K562 (cell line): ENCODE measurements around the gene SMAD5. TPM values are rescaled to one million over a fixed set of nuclear protein-coding genes. Genes with fewer than 3 reads are reported as not detected.

Experiments used
- ATAC-seq: fragments of 200-7000 bp; cut with Tn5 transposase; 3 replicates; pipeline ENCODE4 v1.9.1; 2020; ENCODE audit warnings: moderate library complexity
- BruUV-seq: library from RNA; stranded (reverse); fragments of 400-500 nt; replicated peaks from 2 replicates; lab custom pipeline; 2021; lab: Mats Ljungman, UMichigan
- CTCF ChIA-PET: fragments of 300-600 bp; formaldehyde crosslinking; extraction: SDS; loops from one replicate; lab custom pipeline; 2021; ENCODE audit warnings: low intra/inter-chr PET ratio; lab: Yijun Ruan, JAX
- POLR2A ChIA-PET: fragments of 300-600, 350-650 bp; sonication (Branson Sonifier 250); formaldehyde crosslinking; extraction: SDS; loops from one replicate; lab custom pipeline; 2021; ENCODE audit warnings: antibody characterized with exemption, inconsistent platforms; lab: Yijun Ruan, JAX
- DNase-seq, 4 experiments: peaks; one replicate each; pipeline versions ENCODE4 v3.0.0 to v3.0.0-alpha.2; 2011 to 2018; ENCODE audit warnings: low spot score in 3 of 4, mixed read lengths in 3 of 4; ENCODE audit errors: extremely low read depth in 1 of 4
- FAIRE-seq: peaks from 2 replicates; lab custom pipeline; 2011; peaks lifted over from hg19 to GRCh38; lab: Jason Lieb, UNC
- H2AFZ ChIP-seq: 2 replicates; pipeline ENCODE4 v1.6.0; 2011; ENCODE audit warnings: low read depth, low read length, control low read depth, inconsistent platforms
- H3K27ac ChIP-seq: fragments of 200-600 bp; 3 replicates; pipeline ENCODE4 v1.8.0; 2011; ENCODE audit warnings: low read depth, mild to moderate bottlenecking, control low read depth, inconsistent platforms, low read length, moderate library complexity, mixed read lengths; ENCODE audit errors: extremely low read depth
- H3K27me3 ChIP-seq, 2 experiments: fragments of 300-600 bp in 1 of 2; 2 replicates in 1 of 2; 3 replicates in 1 of 2; pipeline versions ENCODE4 v1.6.0 to v1.8.0; 2011; ENCODE audit warnings: inconsistent platforms in 2 of 2, low read length in 2 of 2, mild to moderate bottlenecking in 1 of 2, mixed read lengths in 1 of 2, moderate library complexity in 1 of 2; ENCODE audit not compliant: control insufficient read depth in 2 of 2, insufficient read depth in 2 of 2
- H3K36me3 ChIP-seq: fragments of 300-600 bp; 3 replicates; pipeline ENCODE4 v1.8.0; 2011; ENCODE audit warnings: mild to moderate bottlenecking, low read length, inconsistent platforms; ENCODE audit not compliant: control insufficient read depth, insufficient read depth
- H3K4me1 ChIP-seq, 2 experiments: fragments of 200-600 bp in 1 of 2; replicated peaks in 1 of 2; 2 replicates in 1 of 2; 3 replicates in 1 of 2; pipeline versions ENCODE4 v1.5.1 to v1.8.0; 2011; ENCODE audit warnings: inconsistent platforms in 2 of 2, low read length in 2 of 2, mild to moderate bottlenecking in 1 of 2, mixed read lengths in 1 of 2, moderate library complexity in 1 of 2; ENCODE audit not compliant: control insufficient read depth in 2 of 2, insufficient read depth in 2 of 2
- H3K4me2 ChIP-seq: 2 replicates; pipeline ENCODE4 v1.6.1; 2011; ENCODE audit warnings: low read length, control low read depth, inconsistent platforms, mixed read lengths; ENCODE audit not compliant: insufficient read depth
- H3K4me3 ChIP-seq: fragments of 200-600 bp; sonication (generic), shearing (Covaris generic); 2 replicates; pipeline ENCODE4 v1.5.1; 2016; ENCODE audit warnings: control low read depth, inconsistent platforms
- H3K79me2 ChIP-seq: fragments of 200-600 bp; 3 replicates; pipeline ENCODE4 v1.8.0; 2011; ENCODE audit warnings: low read length, inconsistent platforms; ENCODE audit not compliant: control insufficient read depth, insufficient read depth
- H3K9ac ChIP-seq, 2 experiments: 2 replicates each; pipeline versions ENCODE4 v1.6.0 to v1.6.1; 2011; ENCODE audit warnings: low read depth in 2 of 2, low read length in 2 of 2, control low read depth in 1 of 2, inconsistent platforms in 1 of 2, mild to moderate bottlenecking in 1 of 2, mixed read lengths in 1 of 2; ENCODE audit not compliant: insufficient read depth in 1 of 2
- H3K9me1 ChIP-seq: one replicate; pipeline ENCODE4 v1.6.0; 2011; ENCODE audit warnings: inconsistent platforms, mild to moderate bottlenecking, low read length, moderate library complexity; ENCODE audit not compliant: control insufficient read depth, insufficient read depth
- H3K9me3 ChIP-seq: replicated peaks from 2 replicates; pipeline ENCODE4 v1.5.1; 2011; ENCODE audit warnings: low read depth, low read length, inconsistent platforms; ENCODE audit not compliant: control insufficient read depth, insufficient read depth
- H4K20me1 ChIP-seq: replicated peaks from 2 replicates; pipeline ENCODE4 v1.6.1; 2011; ENCODE audit warnings: low read length, inconsistent platforms, mixed read lengths; ENCODE audit not compliant: control insufficient read depth, insufficient read depth
- E2F6 ChIP-seq, 2 experiments: IDR thresholded peaks; 2 replicates each; pipeline ENCODE4 v1.6.1; 2011; ENCODE audit warnings: borderline replicate concordance in 1 of 2, control low read depth in 1 of 2, low read depth in 1 of 2, low read length in 1 of 2, mild to moderate bottlenecking in 1 of 2, mixed read lengths in 1 of 2, moderate library complexity in 1 of 2; ENCODE audit not compliant: insufficient read depth in 1 of 2, insufficient read length in 1 of 2, poor library complexity in 1 of 2, severe bottlenecking in 1 of 2; ENCODE audit errors: extremely low read depth in 1 of 2
- HDAC1 ChIP-seq, 2 experiments: fragments of 450-650 bp; IDR thresholded peaks; 2 replicates each; pipeline ENCODE4 v1.6.1; 2016 to 2017; ENCODE audit warnings: inconsistent platforms in 1 of 2, mild to moderate bottlenecking in 1 of 2, moderate library complexity in 1 of 2
- HINFP ChIP-seq: fragments of 450-650 bp; conservative IDR thresholded peaks from 2 replicates; pipeline ENCODE4 v1.6.1; 2016; ENCODE audit warnings: missing genetic modification characterization, low read depth, mild to moderate bottlenecking, control low read depth, missing compliant biosample characterization
- JUN ChIP-seq, 2 experiments: sonication (generic) in 1 of 2; formaldehyde crosslinking in 1 of 2; IDR thresholded peaks; 2 replicates each; pipeline versions ENCODE4 v1.6.1 to v1.8.0; 2012 to 2022; ENCODE audit warnings: borderline replicate concordance in 2 of 2, mild to moderate bottlenecking in 2 of 2, improper control_type of control experiment in 1 of 2, low read depth in 1 of 2, low read length in 1 of 2, missing genetic modification reagents in 1 of 2
- KDM1A ChIP-seq, 2 experiments: fragments of 450-650 bp; IDR thresholded peaks; 2 replicates each; pipeline ENCODE4 v1.6.1; 2016; ENCODE audit warnings: mild to moderate bottlenecking in 2 of 2
- MYBL2 ChIP-seq, 2 experiments: fragments of 450-650 bp in 1 of 2; sonication (generic) in 1 of 2; formaldehyde crosslinking in 1 of 2; IDR thresholded peaks; 2 replicates each; pipeline versions ENCODE4 v1.6.1 to v1.8.1; 2017 to 2022; ENCODE audit warnings: borderline replicate concordance in 1 of 2, inconsistent platforms in 1 of 2, low read depth in 1 of 2, mild to moderate bottlenecking in 1 of 2, missing genetic modification reagents in 1 of 2, moderate library complexity in 1 of 2
- PATZ1 ChIP-seq: fragments of 250-450 bp; sonication (Bioruptor Pico); IDR thresholded peaks from 2 replicates; pipeline ENCODE4 v1.5.0; 2020; ENCODE audit warnings: mild to moderate bottlenecking, borderline replicate concordance
- RBM22 ChIP-seq: fragments of 200-400 bp; formaldehyde crosslinking; IDR thresholded peaks from 2 replicates; pipeline ENCODE4 v1.6.1; 2018; ENCODE audit warnings: low read length, low read depth; ENCODE audit not compliant: poor library complexity, severe bottlenecking
- SRSF1 ChIP-seq: fragments of 200-400 bp; formaldehyde crosslinking; IDR thresholded peaks from 2 replicates; pipeline ENCODE4 v1.6.1; 2017; ENCODE audit warnings: mild to moderate bottlenecking, low read depth, low read length, moderate library complexity
- SRSF9 ChIP-seq: fragments of 200-400 bp; formaldehyde crosslinking; IDR thresholded peaks from 2 replicates; pipeline ENCODE4 v1.6.1; 2017; ENCODE audit warnings: low read depth, low read length, borderline replicate concordance
- U2AF1 ChIP-seq: fragments of 200-400 bp; formaldehyde crosslinking; optimal IDR thresholded peaks from 2 replicates; pipeline ENCODE3; 2017; ENCODE audit warnings: mild to moderate bottlenecking, low read depth, low read length, moderate library complexity
- ZBTB34 ChIP-seq: fragments of 250-450 bp; sonication (Bioruptor Pico); IDR thresholded peaks from 2 replicates; pipeline ENCODE4 v1.8.0; 2021; ENCODE audit warnings: mild to moderate bottlenecking, moderate library complexity
- ZKSCAN1 ChIP-seq: fragments of 150-350 bp; IDR thresholded peaks from 2 replicates; pipeline ENCODE4 v1.6.1; 2016; ENCODE audit warnings: low read depth, low read length
- ZKSCAN3 ChIP-seq: fragments of 250-450 bp; sonication (Bioruptor Pico); IDR thresholded peaks from 2 replicates; pipeline ENCODE4 v1.4.0; 2020
- ZNF121 ChIP-seq: sonication (generic); formaldehyde crosslinking; conservative IDR thresholded peaks from 2 replicates; pipeline ENCODE4 v1.8.0; 2022; ENCODE audit warnings: missing genetic modification reagents
- WGBS: fragments of 100-300 bp; shearing (Covaris generic); methylation state at CpG from one replicate; pipeline ENCODE4 v1.1.6; 2016; ENCODE audit warnings: low coverage, mixed read lengths; ENCODE audit not compliant: insufficient coverage; ENCODE audit errors: missing lambda C conversion rate; 5-methylcytosine and 5-hydroxymethylcytosine counted together
- in situ Hi-C: fragments of 300-500 bp; cut with MboI; formaldehyde crosslinking; loops from 4 replicates; pipeline ENCODE4 v1.15.0; 2018; ENCODE audit warnings: inconsistent platforms, mixed read lengths
- intact Hi-C: fragments of 100-400 bp; cut with micrococcal nuclease; formaldehyde crosslinking; loops from 2 replicates; pipeline ENCODE4 v1.14.2; 2022
- polyA plus RNA-seq, 8 experiments: library from polyadenylated mRNA; depleted of rRNA in 4 of 8; stranded (reverse) in 5 of 8; unstranded in 3 of 8; fragments of >200 nt; fragmentation: Nextera tagmentation in 2 of 8; fragmentation: Illumina TruSeq in 1 of 8; extraction: Ambion mirVana in 2 of 8; extraction: Trizol in 1 of 8; gene quantifications; 2 replicates each; pipeline versions ENCODE4 v1.2.1 to v1.2.3, GENCODE V29; 2011 to 2014; ENCODE audit warnings: inconsistent platforms in 1 of 8, missing spikeins in 1 of 8
- total RNA-seq, 7 experiments: library from RNA; depleted of rRNA in 6 of 7; stranded (reverse); fragments of >200 nt in 6 of 7; fragmentation: Illumina TruSeq in 2 of 7; extraction: Trizol in 2 of 7; gene quantifications; 2 replicates each; pipeline versions ENCODE4 v1.2.1 to v1.2.3, GENCODE V29; 2011 to 2021; ENCODE audit warnings: low replicate concordance in 1 of 7

Gene SMAD5
- total and polyA plus RNA-seq, 9 of the 15 experiments (the other 6 are each of a cell fraction or from before 2014, with no cell fraction given): 12.4 to 53.9 (median 20.3) TPM

- Histone ChIP-seq H3K27me3 (no peaks in the 10 kb centered on the region), H3K9me3 (no peaks in the 10 kb centered on the region), H3K4me3 (no peak overlapping the region), H4K20me1 (0 out of 2 replicates have a peak, but pooled peaks cover 1% of the 10 kb centered on the region), H2AFZ (no peak overlapping the region), H3K79me2 (no peaks in the 10 kb centered on the region; the same call in 2 of the 3 replicates), H3K27ac (no peak overlapping the region), H3K9me1 (no peaks in the 10 kb centered on the region), H3K9ac (no peak overlapping the region), H3K4me2 (no peak overlapping the region), H3K36me3 (peaks cover 39% of the 10 kb centered on the region), H3K4me1 (0 out of 5 replicates have a peak, but pooled peaks cover 0 to under 1% of the 10 kb centered on the region in 2 experiments)
- ChIA-PET POLR2A (no interaction called here), CTCF (no interaction called here)
- BruUV-seq: no TSS peak
- FAIRE-seq: no peak
- 61% methylated on average over 3 of the region's 3 CpGs for WGBS
- in situ Hi-C loops (no loop called here), intact Hi-C loops (no loop called here)
- DNase-seq: no peak
- ATAC-seq: no peak
- TF ChIP-seq ZBTB34 (CRISPR knock-in tag): no peak
- TF ChIP-seq U2AF1: no peak
- TF ChIP-seq E2F6 (IDR thresholded peaks at IDR 0.05; ENCODE audit: borderline replicate concordance in 1 of 2, extremely low read depth in 1 of 2, insufficient read depth in 1 of 2, insufficient read length in 1 of 2, low read depth in 1 of 2, low read length in 1 of 2, poor library complexity in 1 of 2, severe bottlenecking in 1 of 2): no peak
- TF ChIP-seq SRSF1: no peak
- TF ChIP-seq JUN (IDR thresholded peaks at IDR 0.05; ENCODE audit: borderline replicate concordance, low read depth, low read length): no peak
- no peak for TF ChIP-seq JUN (CRISPR knock-in tag; IDR thresholded peaks at IDR 0.05; ENCODE audit: borderline replicate concordance)
- no peak for TF ChIP-seq RBM22
- TF ChIP-seq HDAC1 (IDR thresholded peaks at IDR 0.05): no peak
- no peak for TF ChIP-seq HINFP
- TF ChIP-seq KDM1A (IDR thresholded peaks at IDR 0.05): no peak
- no peak for TF ChIP-seq ZKSCAN3
- TF ChIP-seq MYBL2 (IDR thresholded peaks at IDR 0.05; ENCODE audit: low read depth): no peak
- no peak for TF ChIP-seq MYBL2 (CRISPR knock-in tag; IDR thresholded peaks at IDR 0.05; ENCODE audit: borderline replicate concordance)
- TF ChIP-seq ZKSCAN1: no peak
- TF ChIP-seq ZNF121: no peak
- TF ChIP-seq PATZ1: no peak
- TF ChIP-seq SRSF9: no peak
Measured at GRCh38 chr5:136169218-136169617, 36.6 kb downstream of the SMAD5 start.
